SK-N-MC (cell line): ENCODE results near the gene PTCRA.

Source experiments
- FOXP2 ChIP-seq: optimal IDR thresholded peaks from 2 replicates; pipeline ENCODE3; 2011; ENCODE audit warnings: mild to moderate bottlenecking, moderate library complexity; ENCODE audit not compliant: insufficient read depth; ENCODE audit errors: extremely low read length, control extremely low read depth
- POLR2AphosphoS5 ChIP-seq: IDR thresholded peaks from 2 replicates; pipeline ENCODE4 v1.6.1; 2012; ENCODE audit warnings: mild to moderate bottlenecking, low read depth, low read length, borderline replicate concordance

DNA sequence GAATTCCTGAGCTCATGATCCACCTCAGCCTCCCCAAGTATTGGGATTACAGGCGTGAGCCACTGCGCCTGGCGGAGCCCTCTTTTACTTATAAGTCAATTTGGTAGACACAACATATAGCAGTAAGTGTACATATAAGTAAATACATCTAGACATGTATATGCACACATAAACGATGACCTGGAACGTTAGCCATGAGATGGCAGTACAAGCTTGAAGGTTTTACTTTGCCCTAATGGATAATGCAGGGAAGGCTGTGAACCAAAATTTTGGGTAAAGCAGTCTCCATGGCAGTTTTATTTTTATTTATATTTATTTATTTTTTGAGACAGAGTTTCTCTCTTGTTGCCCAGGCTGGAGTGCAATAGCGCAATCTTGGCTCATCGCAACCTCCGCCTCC is 42.3 kb downstream of the PTCRA start:
- TF ChIP-seq POLR2AphosphoS5 (no peak), FOXP2 (no peak)
